Mesothelial cell of epicardium (in vitro differentiated cells): Measurements from ENCODE around the gene VSX1. TPM values are rescaled to one million over a fixed set of nuclear protein-coding genes. Genes with fewer than 3 reads are reported as not detected.
A peak's percentile ranks its signal among the peaks of the same experiment; 100 is the strongest.

Experiments used
- DNase-seq, 2 experiments: peaks; one replicate each; pipeline ENCODE4 v3.0.0; 2021; ENCODE audit warnings: low spot score in 2 of 2; ENCODE audit not compliant: unreplicated experiment in 2 of 2
- H3K27ac Mint-ChIP-seq: 2 replicates; pipeline ENCODE4 v1.8.0; 2021; ENCODE audit warnings: mixed read lengths
- H3K27me3 Mint-ChIP-seq: 2 replicates; pipeline ENCODE4 v1.8.0; 2021; ENCODE audit warnings: low read depth, mixed read lengths
- H3K36me3 Mint-ChIP-seq: 2 replicates; pipeline ENCODE4 v1.8.0; 2021; ENCODE audit warnings: mixed read lengths
- H3K4me1 Mint-ChIP-seq: 2 replicates; pipeline ENCODE4 v1.8.0; 2021; ENCODE audit warnings: mixed read lengths
- H3K4me3 Mint-ChIP-seq: 2 replicates; pipeline ENCODE4 v1.8.0; 2021; ENCODE audit warnings: mild to moderate bottlenecking, moderate library complexity, mixed read lengths
- H3K9me3 Mint-ChIP-seq: 2 replicates; pipeline ENCODE4 v1.8.0; 2021; ENCODE audit warnings: mixed read lengths
- CTCF ChIP-seq: fragments of 200-600 bp; sonication (generic); IDR thresholded peaks from one replicate; pipeline ENCODE4 v1.5.0; 2021; ENCODE audit warnings: antibody characterized with exemption; ENCODE audit not compliant: unreplicated experiment
- total RNA-seq: library from RNA; stranded (reverse); gene quantifications from 3 replicates; pipeline ENCODE4 v1.2.1, GENCODE V29; 2021

Gene VSX1
- total RNA-seq, 1 donor from 2014 or later, result not detected

- Mint-ChIP-seq H3K4me1 (peaks cover 3% of the 10 kb centered on the region), H3K9me3 (no peaks in the 10 kb centered on the region), H3K4me3 (no peak overlapping the region), H3K27me3 (peaks cover 40% of the 10 kb centered on the region), H3K36me3 (no peaks in the 10 kb centered on the region), H3K27ac (no peak overlapping the region)
- TF ChIP-seq CTCF, result no peak
- DNase-seq, result no peak
Measured at GRCh38 chr20:25045343-25045712, 36.6 kb downstream of the VSX1 start.

- no peak overlapping the region for H3K4me3 Mint-ChIP-seq
- no peaks in the 10 kb centered on the region for H3K9me3 Mint-ChIP-seq
- DNase-seq, result peak in 1 of 2 experiments; percentile 9
- TF ChIP-seq CTCF, result no peak
- no peaks in the 10 kb centered on the region for H3K36me3 Mint-ChIP-seq
- H3K27ac Mint-ChIP-seq, result no peak overlapping the region
- H3K27me3 Mint-ChIP-seq, result peaks cover 34% of the 10 kb centered on the region
- H3K4me1 Mint-ChIP-seq, result peaks cover 8% of the 10 kb centered on the region
Measured at GRCh38 chr20:25044660-25045342, 37.1 kb downstream of the VSX1 start.

GRCh38 chr20:25044261-25044560, 37.7 kb downstream of the VSX1 start:
- Mint-ChIP-seq H3K27me3 (peaks cover 28% of the 10 kb centered on the region), H3K4me3 (no peak overlapping the region), H3K9me3 (no peaks in the 10 kb centered on the region), H3K36me3 (no peaks in the 10 kb centered on the region), H3K27ac (no peak overlapping the region), H3K4me1 (peaks cover 10% of the 10 kb centered on the region)
- TF ChIP-seq CTCF, result no peak
- DNase-seq, result peak in 1 of 2 experiments; percentile 5

GRCh38 chr20:25043499-25044260, 38.3 kb downstream of the VSX1 start:
- H3K27ac Mint-ChIP-seq, result no peak overlapping the region
- H3K36me3 Mint-ChIP-seq, result no peaks in the 10 kb centered on the region
- no peak for DNase-seq
- peaks cover 23% of the 10 kb centered on the region for H3K27me3 Mint-ChIP-seq
- no peak for TF ChIP-seq CTCF
- no peak overlapping the region for H3K4me3 Mint-ChIP-seq
- H3K9me3 Mint-ChIP-seq, result no peaks in the 10 kb centered on the region
- H3K4me1 Mint-ChIP-seq, result peaks cover 10% of the 10 kb centered on the region

- no peak overlapping the region for H3K4me3 Mint-ChIP-seq
- no peak for TF ChIP-seq CTCF
- peaks cover 10% of the 10 kb centered on the region for H3K4me1 Mint-ChIP-seq
- H3K27me3 Mint-ChIP-seq, result peaks cover 16% of the 10 kb centered on the region
- no peaks in the 10 kb centered on the region for H3K9me3 Mint-ChIP-seq
- no peak for DNase-seq
- no peak overlapping the region for H3K27ac Mint-ChIP-seq
- H3K36me3 Mint-ChIP-seq, result no peaks in the 10 kb centered on the region
Measured at GRCh38 chr20:25042531-25043498, 39.1 kb downstream of the VSX1 start.
